Stomach (tissue), 9 donors: ENCODE data around the gene PRELID1. TPM values are rescaled to one million over a fixed set of nuclear protein-coding genes. Genes with fewer than 3 reads are reported as not detected.

ENCODE experiments used
- DNase-seq, 2 donors: peaks; one replicate each; pipeline versions ENCODE4 v3.0.0 to v3.0.0-alpha.2; 2013 to 2019
- H3K27ac ChIP-seq, 5 donors: fragments of 200-600 bp in 4 of 5; sonication (generic) in 4 of 5; one replicate each; pipeline ENCODE4 v1.5.1; 2013 to 2019; ENCODE audit warnings: mild to moderate bottlenecking in 1 of 5, moderate library complexity in 1 of 5
- H3K27me3 ChIP-seq, 3 donors: fragments of 200-600 bp; sonication (generic); one replicate each; pipeline ENCODE4 v1.5.1; 2017 to 2019; ENCODE audit warnings: mixed run types in 1 of 3
- H3K36me3 ChIP-seq, 4 donors: fragments of 200-600 bp; sonication (generic); 1 replicate in 3 of 4; 2 replicates in 1 of 4; pipeline ENCODE4 v1.5.1; 2016 to 2019
- H3K4me1 ChIP-seq, 4 donors: fragments of 200-600 bp; sonication (generic); one replicate each; pipeline ENCODE4 v1.5.1; 2016 to 2019
- H3K4me3 ChIP-seq, 4 donors: fragments of 200-600 bp; sonication (generic) in 3 of 4; one replicate each; pipeline ENCODE4 v1.5.1; 2016 to 2019; ENCODE audit warnings: mild to moderate bottlenecking in 1 of 4
- H3K9me3 ChIP-seq, 4 donors: fragments of 200-600 bp; sonication (generic); one replicate each; pipeline ENCODE4 v1.5.1; 2016 to 2019
- CTCF ChIP-seq, 7 experiments: fragments of 450-650 bp in 4 of 7; fragments of 200-600 bp in 3 of 7; sonication (generic) in 3 of 7; IDR thresholded peaks; one replicate each; pipeline ENCODE4 v1.5.1; 2016 to 2019; ENCODE audit warnings: antibody characterized with exemption in 7 of 7, control low read depth in 2 of 7, mild to moderate bottlenecking in 1 of 7
- EP300 ChIP-seq: sonication (generic); formaldehyde crosslinking; IDR thresholded peaks from one replicate; pipeline ENCODE4 v1.6.1; 2017; ENCODE audit warnings: antibody characterized with exemption
- POLR2A ChIP-seq, 4 donors: fragments of 450-650 bp; IDR thresholded peaks; one replicate each; pipeline ENCODE4 v1.6.1; 2016; ENCODE audit warnings: antibody characterized with exemption in 4 of 4, control low read depth in 2 of 4, mild to moderate bottlenecking in 1 of 4, moderate library complexity in 1 of 4
- POLR2AphosphoS5 ChIP-seq, 3 donors: sonication (generic); formaldehyde crosslinking; IDR thresholded peaks; one replicate each; pipeline ENCODE4 v1.6.1; 2016; ENCODE audit warnings: antibody characterized with exemption in 3 of 3
- WGBS, 5 donors: extraction: QIAGEN DNeasy Blood & Tissue Kit in 3 of 5; methylation state at CpG; one replicate each; pipeline versions ENCODE4 v1.1.5 to v1.1.7; 2013 to 2018; 5-methylcytosine and 5-hydroxymethylcytosine counted together
- intact Hi-C: fragments of 100-400 bp; cut with DNase I; formaldehyde crosslinking; loops from one replicate; pipeline ENCODE4 v1.15.1; 2023; ENCODE audit warnings: low total_unique reads
- polyA plus RNA-seq, 3 donors: library from polyadenylated mRNA; stranded (reverse); fragments of 200-250 nt; gene quantifications; one replicate each; pipeline ENCODE4 v1.2.3, GENCODE V29; 2013
- total RNA-seq, 5 donors: library from RNA; depleted of rRNA; stranded (reverse); fragments of >200 nt; gene quantifications; one replicate each; pipeline versions ENCODE4 v1.1.0 to v1.2.3, GENCODE V29; 2014 to 2016
- donor health status: healthy with polysubstance abuse.
- donor health status: Bipolar disorder and iron deficiency.
- donor health status: healthy.

The PRELID1 gene
- total and polyA plus RNA-seq, 8 donors = 82.4 to 201 (median 135) TPM

- TF ChIP-seq POLR2AphosphoS5 (IDR thresholded peaks at IDR 0.05) (no peak), CTCF (IDR thresholded peaks at IDR 0.05) (no peak), EP300 (no peak), POLR2A (IDR thresholded peaks at IDR 0.05) (no peak)
- WGBS, 5 donors = 73 to 99% (median 89%) methylated on average over 7 of the region's 7 CpGs
- H3K36me3 ChIP-seq = peaks cover 0 to 14% (median 5%) of the 10 kb centered on the region in 4 donors
- no peak for DNase-seq
- intact Hi-C loops = no loop called here
- peaks cover 20 to 35% (median 29%) of the 10 kb centered on the region in 4 donors for H3K4me1 ChIP-seq
- no peak overlapping the region for H3K4me3 ChIP-seq
- H3K9me3 ChIP-seq = no peaks in the 10 kb centered on the region
- no peak overlapping the region for H3K27ac ChIP-seq
- no peaks in the 10 kb centered on the region for H3K27me3 ChIP-seq
Measured at GRCh38 chr5:177315411-177315810, 11.8 kb downstream of the PRELID1 start.

- WGBS, 5 donors = 67 to 98% (median 88%) methylated on average over 3 of the region's 3 CpGs
- Histone ChIP-seq H3K4me3 (no peak overlapping the region), H3K27me3 (no peaks in the 10 kb centered on the region), H3K9me3 (no peaks in the 10 kb centered on the region), H3K27ac (no peak overlapping the region), H3K4me1 (peaks cover 16 to 29% (median 23%) of the 10 kb centered on the region in 4 donors), H3K36me3 (peaks cover 0 to 19% (median 8%) of the 10 kb centered on the region in 4 donors)
- no peak for TF ChIP-seq POLR2A (IDR thresholded peaks at IDR 0.05)
- TF ChIP-seq POLR2AphosphoS5 (IDR thresholded peaks at IDR 0.05) = no peak
- no peak for TF ChIP-seq EP300
- intact Hi-C loops = no loop called here
- no peak for DNase-seq
Measured at GRCh38 chr5:177316005-177316404, 12.4 kb downstream of the PRELID1 start.

DNA sequence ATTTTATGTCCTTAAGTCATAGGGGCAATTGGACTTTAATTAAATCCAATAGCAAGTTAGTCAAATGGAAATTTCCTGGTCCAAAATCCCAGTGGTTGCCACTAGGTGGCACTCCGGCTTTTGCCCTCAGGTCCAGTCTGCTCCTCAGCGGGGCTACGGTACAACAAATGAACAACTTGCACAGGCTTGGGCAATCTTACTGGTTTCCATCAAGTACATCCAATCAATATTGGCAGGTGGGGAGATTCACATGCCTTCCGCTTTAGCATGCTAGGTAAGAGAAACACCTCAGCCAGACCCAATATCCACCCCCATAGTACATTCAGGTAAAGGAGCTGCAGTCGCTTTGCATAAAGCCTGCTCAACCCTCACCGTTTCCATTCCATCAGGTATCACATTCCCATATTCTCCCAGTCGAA lies 14.4 kb downstream of the PRELID1 start:
- intact Hi-C loops = no loop called here
- DNase-seq = peak; percentile 87 to 90
- 14 to 28% (median 22%) methylated on average over 7 of the region's 7 CpGs for WGBS, 5 donors
- Histone ChIP-seq H3K4me3 (no peak overlapping the region), H3K27me3 (no peaks in the 10 kb centered on the region), H3K4me1 (peaks cover 0 to 9% (median 5%) of the 10 kb centered on the region in 4 donors), H3K27ac (no peak overlapping the region), H3K9me3 (no peaks in the 10 kb centered on the region), H3K36me3 (peaks cover 0 to 19% (median 9%) of the 10 kb centered on the region in 4 donors)
- TF ChIP-seq CTCF (IDR thresholded peaks at IDR 0.05) (peak in 5 of 7 experiments; percentile 69 to 91 (median 83)), POLR2AphosphoS5 (IDR thresholded peaks at IDR 0.05) (peak in 1 of 3 donors; percentile 28), EP300 (no peak)

DNA sequence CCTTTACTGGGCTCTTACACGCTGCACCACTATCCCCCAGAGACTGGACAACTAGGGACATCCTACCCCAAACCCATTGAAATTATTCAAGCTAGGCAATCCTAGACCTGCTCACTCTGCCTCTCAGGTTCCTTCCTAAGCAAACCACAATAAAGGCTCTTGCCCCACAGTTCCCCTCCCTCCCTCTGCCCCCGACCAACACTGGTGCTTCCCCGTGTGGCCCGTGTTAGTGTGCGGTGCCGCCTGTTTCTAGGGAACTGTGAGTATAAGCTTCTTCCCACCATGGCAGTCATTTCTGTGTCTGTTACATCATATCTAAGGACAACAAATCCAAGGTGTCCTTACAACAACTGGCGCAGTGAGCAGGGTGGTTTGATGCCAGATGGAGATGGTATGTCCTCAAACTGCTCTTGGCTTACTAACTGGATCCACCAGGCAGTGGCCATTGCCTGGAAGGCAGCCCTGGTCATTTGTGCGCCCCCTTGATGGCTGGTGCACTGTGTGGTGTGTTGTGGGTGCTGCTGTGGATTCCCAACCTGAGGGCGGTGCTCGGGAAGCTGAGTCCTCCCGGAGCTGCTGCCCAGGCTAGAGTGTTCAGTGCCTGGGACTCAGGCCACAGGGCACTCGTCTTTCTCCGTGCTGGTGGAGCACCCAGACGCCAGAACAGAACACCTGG lies 16.5 kb downstream of the PRELID1 start:
- Histone ChIP-seq H3K4me3 (no peak overlapping the region), H3K27me3 (no peaks in the 10 kb centered on the region), H3K9me3 (no peaks in the 10 kb centered on the region), H3K4me1 (peaks cover 0 to 7% (median 2%) of the 10 kb centered on the region in 4 donors), H3K27ac (no peak overlapping the region), H3K36me3 (peaks cover 0 to 22% (median 17%) of the 10 kb centered on the region in 4 donors)
- TF ChIP-seq CTCF (IDR thresholded peaks at IDR 0.05) = no peak
- TF ChIP-seq POLR2AphosphoS5 (IDR thresholded peaks at IDR 0.05) = no peak
- no peak for TF ChIP-seq POLR2A (IDR thresholded peaks at IDR 0.05)
- TF ChIP-seq EP300 = no peak
- intact Hi-C loops = loop anchor here (10.0 kb wide), 1 partner anchor 55 kb away; no protein-coding TSS in a partner anchor
- WGBS, 5 donors = 85 to 96% (median 92%) methylated on average over 14 of the region's 14 CpGs
- DNase-seq = no peak

GRCh38 chr5:177320879-177321278 lies 17.3 kb downstream of the PRELID1 start:
- Histone ChIP-seq H3K4me3 (no peak overlapping the region), H3K9me3 (no peaks in the 10 kb centered on the region), H3K36me3 (peaks cover 0 to 22% (median 17%) of the 10 kb centered on the region in 4 donors), H3K4me1 (peaks cover 0 to 11% (median 4%) of the 10 kb centered on the region in 4 donors), H3K27ac (no peak overlapping the region), H3K27me3 (no peaks in the 10 kb centered on the region)
- no peak for DNase-seq
- WGBS, 5 donors = 77 to 95% (median 86%) methylated on average over 7 of the region's 7 CpGs
- intact Hi-C loops = loop anchor here (10.0 kb wide), 1 partner anchor 54 kb away; no protein-coding TSS in a partner anchor
- TF ChIP-seq CTCF (IDR thresholded peaks at IDR 0.05) = no peak
- no peak for TF ChIP-seq EP300
- TF ChIP-seq POLR2AphosphoS5 (IDR thresholded peaks at IDR 0.05) = no peak
- no peak for TF ChIP-seq POLR2A (IDR thresholded peaks at IDR 0.05)
